GM23338 (cell line): ENCODE data around the gene STK36. TPM values are rescaled to one million over a fixed set of nuclear protein-coding genes. Genes with fewer than 3 reads are reported as not detected.

Experiments used
- ATAC-seq: fragments of 200-7000 bp; cut with Tn5 transposase; 3 replicates; pipeline ENCODE4 v1.9.1; 2020
- DNase-seq: peaks from one replicate; pipeline ENCODE4 v3.0.0-alpha.2; 2015; ENCODE audit warnings: low spot score
- H2AFZ ChIP-seq: fragments of 200-600 bp; sonication (generic); 2 replicates; pipeline ENCODE4 v1.8.0; 2016; ENCODE audit warnings: antibody characterized with exemption, mild to moderate bottlenecking, moderate library complexity
- H3F3A ChIP-seq: fragments of 200-600 bp; sonication (generic); replicated peaks from 2 replicates; pipeline ENCODE4 v1.8.0; 2017; ENCODE audit warnings: antibody characterized with exemption, mixed run types, low read depth
- H3K27ac ChIP-seq: fragments of 200-600 bp; sonication (generic); 2 replicates; pipeline ENCODE4 v1.6.1; 2016; ENCODE audit warnings: low read depth
- H3K27me3 ChIP-seq: fragments of 200-600 bp; sonication (generic); 2 replicates; pipeline ENCODE4 v1.8.0; 2016; ENCODE audit warnings: mild to moderate bottlenecking, mixed run types, moderate library complexity; ENCODE audit not compliant: insufficient read depth
- H3K36me3 ChIP-seq: fragments of 200-600 bp; sonication (generic); 2 replicates; pipeline ENCODE4 v1.8.0; 2016; ENCODE audit warnings: mild to moderate bottlenecking; ENCODE audit not compliant: insufficient read depth
- H3K4me1 ChIP-seq: fragments of 200-600 bp; sonication (generic); 2 replicates; pipeline ENCODE4 v1.8.0; 2016; ENCODE audit warnings: mild to moderate bottlenecking, moderate library complexity; ENCODE audit not compliant: insufficient read depth
- H3K4me2 ChIP-seq: fragments of 200-600 bp; sonication (generic); 2 replicates; pipeline ENCODE4 v1.7.1; 2017; ENCODE audit warnings: mixed run types
- H3K4me3 ChIP-seq: fragments of 200-600 bp; sonication (generic); 2 replicates; pipeline ENCODE4 v1.6.1; 2016; ENCODE audit warnings: mixed run types
- H3K79me2 ChIP-seq: fragments of 200-600 bp; sonication (generic); replicated peaks from 2 replicates; pipeline ENCODE4 v1.8.0; 2017; ENCODE audit warnings: mild to moderate bottlenecking; ENCODE audit not compliant: insufficient read depth
- H3K9me2 ChIP-seq: fragments of 200-600 bp; sonication (generic); 2 replicates; pipeline ENCODE4 v1.8.0; 2017; ENCODE audit not compliant: insufficient read depth
- H4K20me1 ChIP-seq: fragments of 200-600 bp; sonication (generic); replicated peaks from 2 replicates; pipeline ENCODE4 v1.8.0; 2017; ENCODE audit warnings: mild to moderate bottlenecking; ENCODE audit not compliant: insufficient read depth
- H3K27ac Mint-ChIP-seq: 2 replicates; pipeline ENCODE4 v1.8.0; 2020; ENCODE audit warnings: inconsistent platforms, mild to moderate bottlenecking, moderate library complexity, mixed read lengths
- H3K27me3 Mint-ChIP-seq: 3 replicates; pipeline ENCODE4 v1.8.0; 2022; ENCODE audit warnings: low read depth, mild to moderate bottlenecking, moderate library complexity, mixed read lengths, inconsistent platforms; ENCODE audit not compliant: insufficient read depth, poor library complexity
- H3K36me3 Mint-ChIP-seq: 3 replicates; pipeline ENCODE4 v1.8.0; 2021; ENCODE audit warnings: low read depth, mild to moderate bottlenecking, inconsistent platforms, moderate library complexity, mixed read lengths
- H3K4me1 Mint-ChIP-seq: 3 replicates; pipeline ENCODE4 v1.8.0; 2020; ENCODE audit warnings: mild to moderate bottlenecking, inconsistent platforms, mixed read lengths
- H3K4me3 Mint-ChIP-seq: 3 replicates; pipeline ENCODE4 v1.8.0; 2021; ENCODE audit warnings: moderate library complexity, mild to moderate bottlenecking, inconsistent platforms, mixed read lengths
- H3K9me3 Mint-ChIP-seq: 3 replicates; pipeline ENCODE4 v1.8.0; 2020; ENCODE audit warnings: moderate library complexity, mild to moderate bottlenecking, inconsistent platforms, mixed read lengths
- EZH2phosphoT487 ChIP-seq: fragments of 200-600 bp; sonication (generic); IDR thresholded peaks from one replicate; pipeline ENCODE4 v1.8.1; 2018; ENCODE audit warnings: antibody characterized with exemption; ENCODE audit not compliant: unreplicated experiment
- JUNB ChIP-seq: IDR thresholded peaks from one replicate; pipeline ENCODE4 v1.6.1; 2016; ENCODE audit warnings: antibody characterized with exemption; ENCODE audit not compliant: unreplicated experiment
- NANOG ChIP-seq: IDR thresholded peaks from 2 replicates; pipeline ENCODE4 v1.6.1; 2016; ENCODE audit warnings: antibody characterized with exemption, borderline replicate concordance
- POLR2AphosphoS5 ChIP-seq: IDR thresholded peaks from 2 replicates; pipeline ENCODE4 v1.6.1; 2016; ENCODE audit warnings: antibody characterized with exemption, low read depth
- ZNF331 ChIP-seq: fragments of 250-450 bp; sonication (Bioruptor Pico); IDR thresholded peaks from 2 replicates; pipeline ENCODE4 v1.5.0; 2020; ENCODE audit warnings: low read depth, mild to moderate bottlenecking, moderate library complexity
- polyA plus RNA-seq: library from polyadenylated mRNA; unstranded; fragments of >200 nt; fragmentation: Nextera tagmentation; extraction: Ambion mirVana; gene quantifications from 2 replicates; pipeline ENCODE4 v1.2.1, GENCODE V29; 2016
- total RNA-seq: library from RNA; depleted of rRNA; stranded (reverse); fragments of >200 nt; shearing (Covaris generic); gene quantifications from 2 replicates; pipeline ENCODE4 v1.2.3, GENCODE V29; 2014
- TF ChIP-seq, protein P1 (sequence below): IDR thresholded peaks from one replicate; pipeline ENCODE4 v1.6.1; 2018; ENCODE audit warnings: antibody characterized with exemption; ENCODE audit not compliant: unreplicated experiment
- TF ChIP-seq, protein P2 (sequence below), 2 experiments: fragments of 200-600 bp in 1 of 2; sonication (generic) in 1 of 2; conservative IDR thresholded peaks; 2 replicates each; pipeline versions ENCODE4 v1.5.1 to v1.6.1; 2016 to 2017; ENCODE audit warnings: antibody characterized with exemption in 2 of 2, low read depth in 2 of 2, mild to moderate bottlenecking in 2 of 2, moderate library complexity in 1 of 2
- TF ChIP-seq, protein P3 (sequence below): fragments of 250-450 bp; sonication (Bioruptor Pico); IDR thresholded peaks from 2 replicates; pipeline ENCODE4 v1.5.0; 2020; ENCODE audit warnings: mild to moderate bottlenecking, moderate library complexity

STK36 gene
- total and polyA plus RNA-seq, 2 experiments from 2014 or later: 21.2 to 26.3 TPM

DNA sequence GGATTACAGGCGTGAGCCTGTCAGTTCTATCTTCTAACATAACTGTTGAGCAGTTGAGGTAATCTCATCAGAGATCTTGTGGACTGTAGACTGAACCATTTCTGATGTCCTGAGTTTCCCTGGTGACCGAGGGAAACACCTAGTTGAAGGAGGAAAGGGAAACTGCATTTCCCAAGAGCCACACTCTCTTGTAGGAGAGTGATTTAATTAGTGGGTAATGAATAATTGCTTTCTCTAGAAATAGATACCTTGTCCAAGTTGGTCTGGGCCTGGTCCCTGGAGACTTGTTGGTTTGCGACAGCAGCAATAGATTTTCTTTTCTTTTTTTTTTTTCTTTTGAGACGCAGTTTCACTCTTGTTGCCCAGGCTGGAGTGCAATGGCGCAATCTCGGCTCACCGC lies 46.2 kb downstream of the STK36 start:
- Histone ChIP-seq H2AFZ (no peak overlapping the region), H3K79me2 (peaks cover 95% of the 10 kb centered on the region), H3K36me3 (no peaks in the 10 kb centered on the region), H3K4me3 (no peak overlapping the region), H3F3A (peaks cover 5% of the 10 kb centered on the region; the same call in 1 of the 2 replicates), H3K9me2 (no peaks in the 10 kb centered on the region), H3K27me3 (no peaks in the 10 kb centered on the region), H3K4me1 (peaks cover 48% of the 10 kb centered on the region), H3K4me2 (no peak overlapping the region), H4K20me1 (peaks cover 23% of the 10 kb centered on the region), H3K27ac (no peak overlapping the region)
- Mint-ChIP-seq H3K27me3 (peaks cover 2% of the 10 kb centered on the region), H3K36me3 (peaks cover 19% of the 10 kb centered on the region), H3K4me3 (no peak overlapping the region), H3K9me3 (no peaks in the 10 kb centered on the region), H3K27ac (no peak overlapping the region), H3K4me1 (peaks cover 26% of the 10 kb centered on the region)
- TF ChIP-seq, protein P1, sequence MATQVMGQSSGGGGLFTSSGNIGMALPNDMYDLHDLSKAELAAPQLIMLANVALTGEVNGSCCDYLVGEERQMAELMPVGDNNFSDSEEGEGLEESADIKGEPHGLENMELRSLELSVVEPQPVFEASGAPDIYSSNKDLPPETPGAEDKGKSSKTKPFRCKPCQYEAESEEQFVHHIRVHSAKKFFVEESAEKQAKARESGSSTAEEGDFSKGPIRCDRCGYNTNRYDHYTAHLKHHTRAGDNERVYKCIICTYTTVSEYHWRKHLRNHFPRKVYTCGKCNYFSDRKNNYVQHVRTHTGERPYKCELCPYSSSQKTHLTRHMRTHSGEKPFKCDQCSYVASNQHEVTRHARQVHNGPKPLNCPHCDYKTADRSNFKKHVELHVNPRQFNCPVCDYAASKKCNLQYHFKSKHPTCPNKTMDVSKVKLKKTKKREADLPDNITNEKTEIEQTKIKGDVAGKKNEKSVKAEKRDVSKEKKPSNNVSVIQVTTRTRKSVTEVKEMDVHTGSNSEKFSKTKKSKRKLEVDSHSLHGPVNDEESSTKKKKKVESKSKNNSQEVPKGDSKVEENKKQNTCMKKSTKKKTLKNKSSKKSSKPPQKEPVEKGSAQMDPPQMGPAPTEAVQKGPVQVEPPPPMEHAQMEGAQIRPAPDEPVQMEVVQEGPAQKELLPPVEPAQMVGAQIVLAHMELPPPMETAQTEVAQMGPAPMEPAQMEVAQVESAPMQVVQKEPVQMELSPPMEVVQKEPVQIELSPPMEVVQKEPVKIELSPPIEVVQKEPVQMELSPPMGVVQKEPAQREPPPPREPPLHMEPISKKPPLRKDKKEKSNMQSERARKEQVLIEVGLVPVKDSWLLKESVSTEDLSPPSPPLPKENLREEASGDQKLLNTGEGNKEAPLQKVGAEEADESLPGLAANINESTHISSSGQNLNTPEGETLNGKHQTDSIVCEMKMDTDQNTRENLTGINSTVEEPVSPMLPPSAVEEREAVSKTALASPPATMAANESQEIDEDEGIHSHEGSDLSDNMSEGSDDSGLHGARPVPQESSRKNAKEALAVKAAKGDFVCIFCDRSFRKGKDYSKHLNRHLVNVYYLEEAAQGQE: no peak
- TF ChIP-seq, protein P2, sequence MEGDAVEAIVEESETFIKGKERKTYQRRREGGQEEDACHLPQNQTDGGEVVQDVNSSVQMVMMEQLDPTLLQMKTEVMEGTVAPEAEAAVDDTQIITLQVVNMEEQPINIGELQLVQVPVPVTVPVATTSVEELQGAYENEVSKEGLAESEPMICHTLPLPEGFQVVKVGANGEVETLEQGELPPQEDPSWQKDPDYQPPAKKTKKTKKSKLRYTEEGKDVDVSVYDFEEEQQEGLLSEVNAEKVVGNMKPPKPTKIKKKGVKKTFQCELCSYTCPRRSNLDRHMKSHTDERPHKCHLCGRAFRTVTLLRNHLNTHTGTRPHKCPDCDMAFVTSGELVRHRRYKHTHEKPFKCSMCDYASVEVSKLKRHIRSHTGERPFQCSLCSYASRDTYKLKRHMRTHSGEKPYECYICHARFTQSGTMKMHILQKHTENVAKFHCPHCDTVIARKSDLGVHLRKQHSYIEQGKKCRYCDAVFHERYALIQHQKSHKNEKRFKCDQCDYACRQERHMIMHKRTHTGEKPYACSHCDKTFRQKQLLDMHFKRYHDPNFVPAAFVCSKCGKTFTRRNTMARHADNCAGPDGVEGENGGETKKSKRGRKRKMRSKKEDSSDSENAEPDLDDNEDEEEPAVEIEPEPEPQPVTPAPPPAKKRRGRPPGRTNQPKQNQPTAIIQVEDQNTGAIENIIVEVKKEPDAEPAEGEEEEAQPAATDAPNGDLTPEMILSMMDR (conservative IDR thresholded peaks at IDR 0.05; ENCODE audit: low read depth in 2 of 2): no peak
- TF ChIP-seq EZH2phosphoT487 (no peak), NANOG (no peak)
- no peak for ATAC-seq
- DNase-seq: no peak

DNA sequence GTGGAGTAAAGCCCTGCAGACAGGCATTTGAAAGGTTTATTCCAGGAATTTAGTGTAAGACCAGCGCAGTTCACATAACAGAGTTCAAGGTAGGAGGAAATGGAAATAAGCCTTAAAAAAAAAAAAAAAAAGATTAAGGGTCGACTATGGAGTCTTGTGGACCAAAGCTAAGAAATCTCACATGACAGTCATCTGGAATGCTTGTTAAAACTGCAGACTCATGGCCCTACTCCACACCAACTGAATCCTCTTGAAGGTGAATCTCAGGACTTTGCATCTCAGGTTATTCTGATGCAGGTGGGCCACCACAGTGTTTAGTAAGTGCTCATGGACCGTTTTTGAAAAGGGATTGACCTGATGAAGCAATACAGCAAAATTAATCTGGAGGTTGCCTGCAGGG lies 47.6 kb downstream of the STK36 start:
- no peak overlapping the region for H3K4me3 ChIP-seq
- no peaks in the 10 kb centered on the region for H3K27me3 ChIP-seq
- Mint-ChIP-seq H3K9me3 (no peaks in the 10 kb centered on the region), H3K4me1 (peaks cover 30% of the 10 kb centered on the region), H3K36me3 (peaks cover 23% of the 10 kb centered on the region), H3K4me3 (no peak overlapping the region), H3K27me3 (peaks cover 2% of the 10 kb centered on the region), H3K27ac (peak overlapping the region; percentile 61)
- no peaks in the 10 kb centered on the region for H3K36me3 ChIP-seq
- peaks cover 44% of the 10 kb centered on the region for H3K4me1 ChIP-seq
- H3F3A ChIP-seq: peaks cover 5% of the 10 kb centered on the region; the same call in 1 of the 2 replicates
- peaks cover 28% of the 10 kb centered on the region for H4K20me1 ChIP-seq
- no peaks in the 10 kb centered on the region for H3K9me2 ChIP-seq
- DNase-seq: no peak
- no peak for ATAC-seq
- H2AFZ ChIP-seq: no peak overlapping the region
- H3K79me2 ChIP-seq: peaks cover 95% of the 10 kb centered on the region
- H3K27ac ChIP-seq: peak overlapping the region; percentile 70
- H3K4me2 ChIP-seq: no peak overlapping the region
- TF ChIP-seq POLR2AphosphoS5 (no peak), JUNB (no peak), ZNF331 (no peak)
- TF ChIP-seq, protein P3, sequence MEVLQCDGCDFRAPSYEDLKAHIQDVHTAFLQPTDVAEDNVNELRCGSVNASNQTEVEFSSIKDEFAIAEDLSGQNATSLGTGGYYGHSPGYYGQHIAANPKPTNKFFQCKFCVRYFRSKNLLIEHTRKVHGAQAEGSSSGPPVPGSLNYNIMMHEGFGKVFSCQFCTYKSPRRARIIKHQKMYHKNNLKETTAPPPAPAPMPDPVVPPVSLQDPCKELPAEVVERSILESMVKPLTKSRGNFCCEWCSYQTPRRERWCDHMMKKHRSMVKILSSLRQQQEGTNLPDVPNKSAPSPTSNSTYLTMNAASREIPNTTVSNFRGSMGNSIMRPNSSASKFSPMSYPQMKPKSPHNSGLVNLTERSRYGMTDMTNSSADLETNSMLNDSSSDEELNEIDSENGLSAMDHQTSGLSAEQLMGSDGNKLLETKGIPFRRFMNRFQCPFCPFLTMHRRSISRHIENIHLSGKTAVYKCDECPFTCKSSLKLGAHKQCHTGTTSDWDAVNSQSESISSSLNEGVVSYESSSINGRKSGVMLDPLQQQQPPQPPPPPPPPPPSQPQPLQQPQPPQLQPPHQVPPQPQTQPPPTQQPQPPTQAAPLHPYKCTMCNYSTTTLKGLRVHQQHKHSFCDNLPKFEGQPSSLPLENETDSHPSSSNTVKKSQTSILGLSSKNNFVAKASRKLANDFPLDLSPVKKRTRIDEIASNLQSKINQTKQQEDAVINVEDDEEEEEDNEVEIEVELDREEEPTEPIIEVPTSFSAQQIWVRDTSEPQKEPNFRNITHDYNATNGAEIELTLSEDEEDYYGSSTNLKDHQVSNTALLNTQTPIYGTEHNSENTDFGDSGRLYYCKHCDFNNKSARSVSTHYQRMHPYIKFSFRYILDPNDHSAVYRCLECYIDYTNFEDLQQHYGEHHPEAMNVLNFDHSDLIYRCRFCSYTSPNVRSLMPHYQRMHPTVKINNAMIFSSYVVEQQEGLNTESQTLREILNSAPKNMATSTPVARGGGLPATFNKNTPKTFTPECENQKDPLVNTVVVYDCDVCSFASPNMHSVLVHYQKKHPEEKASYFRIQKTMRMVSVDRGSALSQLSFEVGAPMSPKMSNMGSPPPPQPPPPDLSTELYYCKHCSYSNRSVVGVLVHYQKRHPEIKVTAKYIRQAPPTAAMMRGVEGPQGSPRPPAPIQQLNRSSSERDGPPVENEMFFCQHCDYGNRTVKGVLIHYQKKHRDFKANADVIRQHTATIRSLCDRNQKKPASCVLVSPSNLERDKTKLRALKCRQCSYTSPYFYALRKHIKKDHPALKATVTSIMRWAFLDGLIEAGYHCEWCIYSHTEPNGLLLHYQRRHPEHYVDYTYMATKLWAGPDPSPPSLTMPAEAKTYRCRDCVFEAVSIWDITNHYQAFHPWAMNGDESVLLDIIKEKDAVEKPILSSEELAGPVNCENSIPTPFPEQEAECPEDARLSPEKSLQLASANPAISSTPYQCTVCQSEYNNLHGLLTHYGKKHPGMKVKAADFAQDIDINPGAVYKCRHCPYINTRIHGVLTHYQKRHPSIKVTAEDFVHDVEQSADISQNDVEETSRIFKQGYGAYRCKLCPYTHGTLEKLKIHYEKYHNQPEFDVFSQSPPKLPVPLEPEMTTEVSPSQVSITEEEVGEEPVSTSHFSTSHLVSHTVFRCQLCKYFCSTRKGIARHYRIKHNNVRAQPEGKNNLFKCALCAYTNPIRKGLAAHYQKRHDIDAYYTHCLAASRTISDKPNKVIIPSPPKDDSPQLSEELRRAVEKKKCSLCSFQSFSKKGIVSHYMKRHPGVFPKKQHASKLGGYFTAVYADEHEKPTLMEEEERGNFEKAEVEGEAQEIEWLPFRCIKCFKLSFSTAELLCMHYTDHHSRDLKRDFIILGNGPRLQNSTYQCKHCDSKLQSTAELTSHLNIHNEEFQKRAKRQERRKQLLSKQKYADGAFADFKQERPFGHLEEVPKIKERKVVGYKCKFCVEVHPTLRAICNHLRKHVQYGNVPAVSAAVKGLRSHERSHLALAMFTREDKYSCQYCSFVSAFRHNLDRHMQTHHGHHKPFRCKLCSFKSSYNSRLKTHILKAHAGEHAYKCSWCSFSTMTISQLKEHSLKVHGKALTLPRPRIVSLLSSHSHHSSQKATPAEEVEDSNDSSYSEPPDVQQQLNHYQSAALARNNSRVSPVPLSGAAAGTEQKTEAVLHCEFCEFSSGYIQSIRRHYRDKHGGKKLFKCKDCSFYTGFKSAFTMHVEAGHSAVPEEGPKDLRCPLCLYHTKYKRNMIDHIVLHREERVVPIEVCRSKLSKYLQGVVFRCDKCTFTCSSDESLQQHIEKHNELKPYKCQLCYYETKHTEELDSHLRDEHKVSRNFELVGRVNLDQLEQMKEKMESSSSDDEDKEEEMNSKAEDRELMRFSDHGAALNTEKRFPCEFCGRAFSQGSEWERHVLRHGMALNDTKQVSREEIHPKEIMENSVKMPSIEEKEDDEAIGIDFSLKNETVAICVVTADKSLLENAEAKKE (CRISPR knock-in tag): no peak
- TF ChIP-seq, protein P2 (conservative IDR thresholded peaks at IDR 0.05; ENCODE audit: low read depth in 2 of 2): no peak
